Endothelial cell of umbilical vein (primary cell): Measurements from ENCODE around the gene DRICH1.
"Not testable (repeated sequence)": the region's sequence is repeated elsewhere in the genome, so short reads cannot be mapped to it uniquely, and the experiment has no call there.

Experiments used
- EZH2 ChIP-seq: IDR thresholded peaks from 2 replicates; pipeline ENCODE4 v1.6.1; 2012; ENCODE audit warnings: borderline replicate concordance, low read depth, mild to moderate bottlenecking, moderate library complexity, low read length, inconsistent platforms; ENCODE audit not compliant: severe bottlenecking
- POLR2A ChIP-seq: IDR thresholded peaks from 2 replicates; pipeline ENCODE4 v1.6.1; 2012; ENCODE audit warnings: low read depth, mild to moderate bottlenecking, control low read depth, low read length
- TF ChIP-seq, protein P1 (sequence below), 2 donors: IDR thresholded peaks; 1 replicate in 1 of 2; 2 replicates in 1 of 2; pipeline ENCODE4 v1.5.1; 2011; ENCODE audit warnings: low read length in 2 of 2, mild to moderate bottlenecking in 2 of 2, moderate library complexity in 2 of 2, control low read depth in 1 of 2, inconsistent platforms in 1 of 2, low read depth in 1 of 2; ENCODE audit not compliant: insufficient read depth in 1 of 2; ENCODE audit errors: extremely low read depth in 1 of 2

DNA sequence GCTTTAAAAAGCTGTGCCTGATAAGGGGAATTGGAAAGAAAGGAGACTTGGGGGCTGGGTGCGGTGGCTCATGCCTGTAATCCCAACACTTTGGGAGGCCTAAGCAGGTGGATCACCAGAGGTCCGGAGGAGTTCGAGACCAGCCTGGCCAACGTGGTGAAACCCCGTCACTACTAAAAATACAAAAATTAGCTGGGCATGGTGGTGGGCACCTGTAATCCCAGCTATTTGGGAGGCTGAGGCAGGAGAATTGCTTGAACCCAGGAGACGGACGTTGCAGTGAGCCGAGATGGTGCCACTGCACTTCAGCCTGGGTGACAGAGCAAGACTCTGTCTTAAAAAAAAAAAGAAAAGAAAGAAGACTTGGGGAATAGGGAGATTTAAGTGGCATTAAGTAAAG is 3.2 kb upstream of the DRICH1 start:
- TF ChIP-seq POLR2A, EZH2: not testable (repeated sequence)
- TF ChIP-seq, protein P1, sequence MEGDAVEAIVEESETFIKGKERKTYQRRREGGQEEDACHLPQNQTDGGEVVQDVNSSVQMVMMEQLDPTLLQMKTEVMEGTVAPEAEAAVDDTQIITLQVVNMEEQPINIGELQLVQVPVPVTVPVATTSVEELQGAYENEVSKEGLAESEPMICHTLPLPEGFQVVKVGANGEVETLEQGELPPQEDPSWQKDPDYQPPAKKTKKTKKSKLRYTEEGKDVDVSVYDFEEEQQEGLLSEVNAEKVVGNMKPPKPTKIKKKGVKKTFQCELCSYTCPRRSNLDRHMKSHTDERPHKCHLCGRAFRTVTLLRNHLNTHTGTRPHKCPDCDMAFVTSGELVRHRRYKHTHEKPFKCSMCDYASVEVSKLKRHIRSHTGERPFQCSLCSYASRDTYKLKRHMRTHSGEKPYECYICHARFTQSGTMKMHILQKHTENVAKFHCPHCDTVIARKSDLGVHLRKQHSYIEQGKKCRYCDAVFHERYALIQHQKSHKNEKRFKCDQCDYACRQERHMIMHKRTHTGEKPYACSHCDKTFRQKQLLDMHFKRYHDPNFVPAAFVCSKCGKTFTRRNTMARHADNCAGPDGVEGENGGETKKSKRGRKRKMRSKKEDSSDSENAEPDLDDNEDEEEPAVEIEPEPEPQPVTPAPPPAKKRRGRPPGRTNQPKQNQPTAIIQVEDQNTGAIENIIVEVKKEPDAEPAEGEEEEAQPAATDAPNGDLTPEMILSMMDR (IDR thresholded peaks at IDR 0.05; ENCODE audit: extremely low read depth in 1 of 2, insufficient read depth in 1 of 2, low read depth in 1 of 2, low read length in 2 of 2): not testable (repeated sequence)
